Measurements from ENCODE around the gene THRA.

Gene THRA

GRCh38 chr17:40026816-40027613, 35.8 kb upstream of the THRA start:
- POLR2A ChIA-PET: interaction anchor here (1.0 kb wide), 1 partner anchor 14 kb away, joined by 3 read pairs; no protein-coding TSS in a partner anchor
- TF ChIP-seq PKNOX1 (IDR thresholded peaks at IDR 0.05) (no peak), FOXK2 (IDR thresholded peaks at IDR 0.05) (no peak), LEF1 (IDR thresholded peaks at IDR 0.05; ENCODE audit: borderline replicate concordance) (no peak), BHLHE40 (IDR thresholded peaks at IDR 0.05; ENCODE audit: borderline replicate concordance) (no peak), ZNF384 (IDR thresholded peaks at IDR 0.05) (no peak), SP1 (IDR thresholded peaks at IDR 0.05) (no peak), NFRKB (IDR thresholded peaks at IDR 0.05) (no peak), ARNT (IDR thresholded peaks at IDR 0.05) (no peak), FOXA1 (IDR thresholded peaks at IDR 0.05) (no peak), FOXM1 (IDR thresholded peaks at IDR 0.05; ENCODE audit: borderline replicate concordance) (no peak), SUZ12 (IDR thresholded peaks at IDR 0.05) (no peak), ELF4 (IDR thresholded peaks at IDR 0.05) (no peak), CTBP1 (IDR thresholded peaks at IDR 0.05; ENCODE audit: borderline replicate concordance) (no peak), L3MBTL2 (conservative IDR thresholded peaks at IDR 0.05) (no peak), HDGF (IDR thresholded peaks at IDR 0.05; ENCODE audit: borderline replicate concordance) (no peak), TARDBP (IDR thresholded peaks at IDR 0.05) (no peak)

DNA sequence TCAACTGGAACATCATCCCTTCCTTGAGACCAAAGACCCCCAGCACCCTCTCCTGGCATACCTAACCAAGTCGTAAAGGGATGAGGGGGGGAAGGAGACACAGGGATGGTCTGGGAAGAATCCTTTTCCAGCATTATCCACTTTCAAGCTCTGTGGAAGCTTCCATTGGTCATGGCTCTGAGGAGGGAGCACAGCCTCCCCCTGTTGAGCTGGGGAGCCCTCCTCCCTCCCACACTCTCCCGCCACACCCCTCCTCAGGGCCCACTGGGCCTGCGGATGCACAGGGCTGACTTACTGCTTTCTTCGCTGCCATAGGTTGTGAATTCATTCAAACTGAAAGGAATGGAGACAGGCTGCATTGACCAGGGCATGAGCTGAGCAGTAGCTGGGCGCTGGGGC, 35.2 kb upstream of the THRA start:
- no peak for DNase-seq (ENCODE audit: extremely low spot score)
- POLR2A ChIA-PET: interaction anchor here (0.6 to 1.0 kb wide), 3 partner anchors 14 to 1786 kb away, joined by 3 read pairs; partner anchors contain the start of gene MED24
- CTCF ChIA-PET: interaction anchor here (0.5 to 2.3 kb wide), 19 partner anchors 8 to 258 kb away, joined by 3 to 15 read pairs (median 4); partner anchors contain the start of genes CSF3 and NR1D1

More at GRCh38 chr17:40026816-40027613, 35.8 kb upstream of the THRA start:
- DNase-seq (ENCODE audit: extremely low spot score): peak; percentile 82
- CTCF ChIA-PET: interaction anchor here (0.5 to 2.3 kb wide), 19 partner anchors 8 to 258 kb away, joined by 3 to 15 read pairs (median 4); partner anchors contain the start of genes CSF3 and NR1D1

DNA sequence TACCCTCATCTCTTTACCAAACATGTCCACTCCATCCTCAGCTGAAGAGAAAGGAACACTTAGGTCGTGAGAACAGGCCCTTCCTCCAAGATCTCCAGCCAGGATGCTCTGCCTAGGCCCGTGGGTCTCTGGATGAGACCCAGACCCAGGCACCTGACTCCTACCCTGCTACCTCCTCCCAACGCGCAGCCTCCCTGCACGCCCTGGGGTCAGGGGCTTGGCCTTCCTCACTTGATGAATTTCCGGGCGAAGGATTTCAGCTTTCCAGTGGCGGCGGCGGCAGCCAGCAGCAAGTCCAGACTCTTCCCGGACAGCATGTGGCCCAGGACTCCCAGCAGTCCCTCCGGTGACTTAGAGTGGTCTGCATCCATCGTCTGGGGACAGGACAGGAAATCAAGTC, 34.2 kb upstream of the THRA start:
- POLR2A ChIA-PET: interaction anchor here (0.8 kb wide), 1 partner anchor 26 kb away, joined by 3 read pairs; the partner anchor contains the start of gene MED24
- DNase-seq (ENCODE audit: extremely low spot score): no peak
- CTCF ChIA-PET: interaction anchor here (1.2 to 1.8 kb wide), 3 partner anchors 9 to 17 kb away, joined by 4 to 12 read pairs (median 4); no protein-coding TSS in a partner anchor
- TF ChIP-seq SUZ12 (IDR thresholded peaks at IDR 0.05): no peak
- TF ChIP-seq ARNT (IDR thresholded peaks at IDR 0.05): no peak

More for the DNA sequence above, 35.2 kb upstream of the THRA start:
- TF ChIP-seq NFRKB (IDR thresholded peaks at IDR 0.05) (no peak), ELF4 (IDR thresholded peaks at IDR 0.05) (no peak), HDGF (IDR thresholded peaks at IDR 0.05; ENCODE audit: borderline replicate concordance) (no peak), ARNT (IDR thresholded peaks at IDR 0.05) (no peak), FOXK2 (IDR thresholded peaks at IDR 0.05) (no peak), SP1 (IDR thresholded peaks at IDR 0.05) (no peak), PKNOX1 (IDR thresholded peaks at IDR 0.05) (no peak), ZNF384 (IDR thresholded peaks at IDR 0.05) (no peak)

DNA sequence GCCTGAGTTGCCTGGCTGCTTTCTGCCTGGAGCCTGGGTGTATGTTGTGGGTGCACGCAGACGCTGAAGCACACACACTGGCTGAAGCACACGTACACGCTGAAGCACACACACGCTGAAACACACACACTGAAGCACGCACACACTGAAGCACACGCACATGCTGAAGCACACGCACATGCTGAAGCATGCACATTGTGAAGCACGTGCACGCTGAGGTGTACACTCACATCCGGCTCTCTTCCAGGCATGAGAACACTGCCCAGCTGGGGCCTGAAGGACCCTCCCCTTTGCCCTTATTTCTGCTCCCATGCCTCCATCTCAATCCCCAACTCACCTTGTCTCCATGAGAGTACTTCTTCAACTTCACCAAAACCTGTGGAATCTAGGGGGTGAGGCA, 31.1 kb upstream of the THRA start:
- no peak for DNase-seq (ENCODE audit: extremely low spot score)
- no peak for TF ChIP-seq FOXK2 (IDR thresholded peaks at IDR 0.05)
- no peak for TF ChIP-seq HDGF (IDR thresholded peaks at IDR 0.05; ENCODE audit: borderline replicate concordance)
- no peak for TF ChIP-seq ARNT (IDR thresholded peaks at IDR 0.05)
- TF ChIP-seq LEF1 (IDR thresholded peaks at IDR 0.05; ENCODE audit: borderline replicate concordance): no peak
- no peak for TF ChIP-seq BHLHE40 (IDR thresholded peaks at IDR 0.05; ENCODE audit: borderline replicate concordance)
- no peak for TF ChIP-seq SUZ12 (IDR thresholded peaks at IDR 0.05)
- TF ChIP-seq FOXM1 (IDR thresholded peaks at IDR 0.05; ENCODE audit: borderline replicate concordance): no peak
- TF ChIP-seq SP1 (IDR thresholded peaks at IDR 0.05): no peak
- no peak for TF ChIP-seq PKNOX1 (IDR thresholded peaks at IDR 0.05)
- no peak for TF ChIP-seq CTBP1 (IDR thresholded peaks at IDR 0.05; ENCODE audit: borderline replicate concordance)
- no peak for TF ChIP-seq ELF4 (IDR thresholded peaks at IDR 0.05)
- no peak for TF ChIP-seq ZNF384 (IDR thresholded peaks at IDR 0.05)
- POLR2A ChIA-PET: no interaction called here
- CTCF ChIA-PET: no interaction called here

DNA sequence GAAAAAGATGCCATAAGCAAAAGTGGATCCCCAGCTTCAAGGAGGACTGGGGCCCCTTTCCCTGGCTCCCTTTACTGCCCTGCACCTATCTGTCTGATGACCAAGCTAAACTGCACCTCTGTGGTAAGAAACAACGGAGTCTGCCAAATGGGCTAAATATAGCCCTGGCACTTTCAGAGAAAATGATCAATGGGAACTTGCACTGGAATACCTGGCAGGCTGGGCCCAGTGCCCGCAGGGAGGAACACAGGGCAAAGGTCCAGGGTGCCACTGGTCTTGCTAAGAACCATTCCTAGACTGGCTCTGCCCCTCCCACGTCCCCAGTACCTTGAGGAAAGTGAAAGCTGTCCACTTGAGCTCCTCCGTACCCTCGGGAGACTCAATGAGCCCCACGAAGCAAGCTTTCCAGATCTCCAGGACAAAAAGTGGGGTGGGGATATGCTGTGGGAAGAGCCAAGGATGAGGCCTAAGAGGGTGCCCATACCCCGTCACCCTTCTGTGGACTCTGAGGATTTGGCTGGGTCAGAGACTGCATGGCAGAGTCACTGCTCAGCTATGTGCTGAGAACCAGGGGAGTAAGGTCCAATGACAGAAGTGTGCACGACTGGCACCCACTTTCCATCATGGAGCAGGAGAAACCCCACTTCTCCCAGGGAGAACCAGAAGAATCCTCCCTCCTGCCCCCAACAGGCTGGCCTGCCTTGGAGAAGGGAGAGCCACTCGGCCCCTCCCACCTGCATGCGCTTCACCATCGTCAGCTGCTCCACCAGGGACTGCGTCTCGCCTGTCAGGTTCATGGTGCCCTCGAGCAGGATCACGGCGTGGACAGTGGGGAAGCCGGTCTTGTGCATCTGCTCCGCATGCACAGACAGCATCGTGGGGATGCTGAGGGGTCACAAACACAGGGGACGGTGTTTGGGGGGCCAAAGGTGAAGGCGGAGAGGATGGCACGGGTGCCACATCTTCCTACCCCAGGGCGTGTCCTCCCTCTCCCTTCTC, 30.1 kb upstream of the THRA start:
- ChIA-PET CTCF (no interaction called here), POLR2A (interaction anchor here (1.8 kb wide), 1 partner anchor 22 kb away, joined by 8 read pairs; the partner anchor contains the start of gene MED24)
- DNase-seq (ENCODE audit: extremely low spot score): no peak
- TF ChIP-seq SP1 (IDR thresholded peaks at IDR 0.05) (no peak), FOXK2 (IDR thresholded peaks at IDR 0.05) (no peak), CTBP1 (IDR thresholded peaks at IDR 0.05; ENCODE audit: borderline replicate concordance) (no peak), FOXA1 (IDR thresholded peaks at IDR 0.05) (no peak), ELF4 (IDR thresholded peaks at IDR 0.05) (no peak), L3MBTL2 (conservative IDR thresholded peaks at IDR 0.05) (no peak), LEF1 (IDR thresholded peaks at IDR 0.05; ENCODE audit: borderline replicate concordance) (no peak), HDGF (IDR thresholded peaks at IDR 0.05; ENCODE audit: borderline replicate concordance) (no peak), FOXM1 (IDR thresholded peaks at IDR 0.05; ENCODE audit: borderline replicate concordance) (no peak)
